AG10803 (cell line): Measurements from ENCODE around the gene S100A7A.

Experiments
- DNase-seq: peaks from one replicate; pipeline ENCODE4 v3.0.0; 2010; ENCODE audit warnings: low read depth
- H3K4me3 ChIP-seq: 2 replicates; pipeline ENCODE4 v1.5.1; 2011; ENCODE audit warnings: mild to moderate bottlenecking, low read length, control low read depth
- CTCF ChIP-seq: conservative IDR thresholded peaks from 2 replicates; pipeline ENCODE4 v1.5.1; 2011; ENCODE audit warnings: mild to moderate bottlenecking, low read length, control low read depth, inconsistent platforms

S100A7A gene

DNA sequence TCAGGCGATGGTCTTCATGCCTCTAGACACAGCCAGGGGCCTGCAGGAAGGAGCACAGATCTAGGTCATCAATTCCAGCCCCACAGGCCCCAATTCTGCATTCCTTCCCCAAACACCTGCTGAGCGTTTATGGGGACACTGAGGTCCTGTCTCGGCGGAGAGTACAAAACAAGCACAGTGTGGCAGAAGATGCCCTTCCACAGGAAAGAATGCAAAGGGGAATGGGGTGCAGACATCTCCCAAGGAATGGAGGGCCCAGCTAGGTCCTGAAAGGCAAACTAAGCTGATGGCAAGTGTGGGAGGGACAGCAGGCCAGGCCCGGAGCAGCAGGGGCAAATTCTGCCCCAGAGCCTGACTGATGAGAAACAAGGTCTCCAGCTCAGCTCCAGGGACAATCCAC, 21.9 kb upstream of the S100A7A start:
- DNase-seq = no peak
- no peak for TF ChIP-seq CTCF

DNA sequence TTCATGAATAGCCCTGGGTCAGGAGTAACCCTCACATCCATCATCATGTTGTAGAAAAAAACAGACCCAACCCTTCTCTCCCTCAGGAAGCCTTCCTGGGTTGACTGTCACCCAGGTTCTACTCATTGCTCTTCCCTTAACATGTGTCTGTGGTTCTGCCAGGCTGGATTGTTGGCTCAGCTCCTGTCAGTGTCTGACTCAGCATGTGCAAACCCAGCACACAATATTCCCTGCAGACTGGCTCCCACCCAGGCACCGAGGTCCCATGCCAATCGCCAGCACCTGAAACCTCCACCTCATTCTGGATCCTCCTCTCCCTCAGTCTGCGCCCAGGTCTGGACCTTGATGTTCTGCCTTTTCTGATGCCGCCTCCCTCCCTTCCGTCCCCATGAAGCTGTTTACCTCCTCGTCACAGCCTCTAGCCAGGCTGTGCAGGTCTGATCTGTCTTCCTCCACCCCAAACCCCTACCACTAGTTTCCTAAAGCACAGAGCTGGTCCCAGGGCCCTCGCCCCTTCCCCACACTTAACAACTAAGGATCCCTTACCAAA, 21.1 kb upstream of the S100A7A start:
- DNase-seq = peak; percentile 5
- H3K4me3 ChIP-seq = no peak overlapping the region
- no peak for TF ChIP-seq CTCF

More for the DNA sequence above, 21.9 kb upstream of the S100A7A start:
- no peak overlapping the region for H3K4me3 ChIP-seq

- no peak for DNase-seq
- no peak for TF ChIP-seq CTCF
- H3K4me3 ChIP-seq = no peak overlapping the region
Measured at GRCh38 chr1:153395776-153396175, 20.5 kb upstream of the S100A7A start.

DNA sequence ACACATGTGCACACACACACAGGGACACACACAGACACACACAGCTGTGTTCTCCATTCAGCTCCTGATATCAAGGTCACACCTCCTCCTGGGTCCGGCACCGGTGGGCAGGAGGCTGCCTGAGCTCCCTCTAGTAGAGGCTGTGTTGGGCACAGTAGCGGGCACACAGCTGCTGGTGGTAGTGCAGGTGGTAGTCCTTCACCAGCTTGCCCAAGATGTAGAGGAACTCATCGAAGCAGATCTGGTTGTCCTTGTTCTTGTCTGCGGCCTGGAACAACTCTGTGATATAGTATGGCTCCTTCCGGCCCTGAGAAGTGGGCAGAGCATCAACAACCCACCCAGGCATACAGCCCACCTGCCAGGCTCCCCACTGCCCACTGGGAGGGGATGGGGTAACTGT, 19.9 kb upstream of the S100A7A start:
- H3K4me3 ChIP-seq = no peak overlapping the region
- DNase-seq = no peak
- TF ChIP-seq CTCF = no peak

GRCh38 chr1:153397051-153397923, 19.0 kb upstream of the S100A7A start:
- no peak for DNase-seq
- TF ChIP-seq CTCF = no peak

DNA sequence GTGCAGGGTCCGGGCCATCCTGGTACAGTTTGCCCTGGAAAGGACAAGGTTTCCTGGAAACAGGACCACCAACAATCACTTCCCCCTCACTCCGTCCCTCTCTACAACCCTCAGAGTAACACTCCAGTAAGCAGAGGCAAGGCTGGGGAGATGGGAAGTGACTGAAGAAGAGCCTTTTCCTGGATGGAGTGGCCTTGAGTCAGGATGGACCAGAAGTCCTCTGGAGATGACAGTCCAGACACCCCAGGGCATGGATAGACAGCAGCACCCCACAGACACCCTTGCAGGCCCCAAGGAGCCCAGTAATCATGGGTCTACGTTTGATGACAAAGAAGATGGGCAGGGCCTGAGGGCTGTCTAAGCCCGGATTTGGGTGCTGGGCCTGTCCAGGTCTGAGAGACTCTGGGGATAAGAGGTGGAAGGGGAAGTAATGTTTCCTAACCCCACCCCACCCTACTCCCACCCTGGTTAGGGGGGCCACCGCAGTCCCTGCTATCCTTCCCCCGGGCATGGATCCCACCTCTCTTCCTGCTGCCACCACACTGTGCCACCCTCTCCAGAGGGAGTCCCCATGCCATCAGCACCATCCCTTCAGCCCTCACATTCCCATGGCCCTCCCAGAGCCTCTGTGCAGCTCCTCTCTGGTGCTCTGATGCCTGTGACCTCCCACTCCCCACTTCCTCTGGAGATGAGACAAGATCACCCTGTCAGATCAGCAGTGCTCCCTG, 18.2 kb upstream of the S100A7A start:
- TF ChIP-seq CTCF = no peak
- no peak for DNase-seq
- H3K4me3 ChIP-seq = no peak overlapping the region

More at GRCh38 chr1:153397051-153397923, 19.0 kb upstream of the S100A7A start:
- no peak overlapping the region for H3K4me3 ChIP-seq
